GM12872 (cell line): ENCODE measurements around the gene C1orf56.

Experiments
- CTCF ChIP-seq: IDR thresholded peaks from 3 replicates; pipeline ENCODE4 v1.5.1; 2011; ENCODE audit warnings: low read depth, mild to moderate bottlenecking, low read length, moderate library complexity; ENCODE audit not compliant: insufficient read depth

C1orf56 gene

GRCh38 chr1:151048645-151049032 lies 1.1 kb downstream of the C1orf56 start:
- TF ChIP-seq CTCF, result no peak

DNA sequence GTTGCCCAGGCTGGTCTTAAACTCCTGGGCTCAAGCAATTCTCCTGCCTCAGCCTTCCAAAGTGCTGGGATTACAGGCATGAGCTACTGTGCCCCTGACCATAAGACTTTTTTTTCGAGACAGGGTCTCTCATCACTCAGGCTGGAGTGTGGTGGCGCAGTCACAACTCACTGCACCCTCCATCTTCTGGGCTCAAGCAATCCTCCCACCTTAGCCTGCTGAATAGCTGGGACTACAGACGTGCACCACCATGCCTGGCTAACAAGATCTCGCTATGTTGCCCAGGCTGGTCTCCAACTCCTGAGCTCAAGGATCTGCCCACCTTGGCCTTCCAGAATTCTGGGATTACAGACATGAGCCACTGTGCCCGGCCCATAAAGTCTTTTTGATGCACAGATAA lies 1.9 kb downstream of the C1orf56 start:
- TF ChIP-seq CTCF, result no peak

DNA sequence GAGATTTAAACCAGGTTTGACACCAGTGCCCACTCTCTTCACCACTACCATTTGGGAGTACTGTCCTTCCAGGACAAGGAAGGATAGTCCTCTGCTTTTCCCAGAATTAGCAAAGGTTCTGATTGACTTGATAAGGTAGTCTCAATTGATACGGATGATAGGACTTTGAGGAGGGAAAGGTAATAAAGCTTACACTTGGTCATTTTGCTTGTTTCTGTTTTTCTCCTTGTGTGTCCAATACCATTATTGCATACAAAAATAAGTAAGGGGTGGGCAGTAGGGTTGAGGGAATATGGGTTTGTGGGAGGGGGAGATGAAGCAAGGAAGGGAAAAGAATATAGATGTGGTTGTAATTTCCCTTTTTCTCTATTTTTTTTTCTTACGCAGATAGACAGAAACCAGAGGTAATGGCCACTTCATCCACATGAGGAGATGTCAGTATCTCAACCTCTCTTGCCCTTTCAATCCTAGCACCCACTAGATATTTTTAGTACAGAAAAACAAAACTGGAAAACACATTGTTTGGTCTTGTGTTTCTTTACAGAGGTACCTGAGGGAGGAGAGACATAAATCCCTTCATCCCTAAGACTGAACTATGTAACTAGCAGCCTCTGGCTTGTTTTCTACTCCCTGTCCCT lies 2.6 kb downstream of the C1orf56 start:
- no peak for TF ChIP-seq CTCF

GRCh38 chr1:151051356-151052009 lies 3.9 kb downstream of the C1orf56 start:
- TF ChIP-seq CTCF, result no peak

DNA sequence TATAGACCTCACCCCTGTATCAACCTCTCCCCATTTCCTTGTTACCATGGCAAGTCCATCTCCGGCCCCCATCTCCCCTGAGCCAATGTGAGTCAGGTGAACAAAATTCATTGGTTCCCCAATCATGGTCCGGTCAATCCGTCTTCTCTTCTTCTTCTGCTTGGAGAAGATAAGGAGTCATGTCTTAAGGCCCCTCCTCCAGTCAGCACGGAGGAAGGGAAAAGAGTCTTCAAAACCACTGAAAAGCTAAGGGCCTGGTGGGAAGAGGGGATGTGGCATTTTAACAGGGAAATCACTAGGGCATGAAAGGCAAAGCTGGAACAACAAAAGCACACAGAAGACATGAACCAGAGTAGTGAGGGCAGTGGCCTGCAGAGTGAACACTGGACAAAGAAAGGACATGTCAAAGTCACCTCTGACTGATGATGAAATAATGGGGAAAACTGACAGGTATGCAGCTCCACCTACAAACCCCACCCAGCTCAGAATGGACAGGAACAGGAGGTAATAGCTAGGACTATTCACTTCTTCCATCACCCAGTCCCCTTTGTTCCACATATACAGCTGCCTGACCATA lies 7.5 kb downstream of the C1orf56 start:
- no peak for TF ChIP-seq CTCF

DNA sequence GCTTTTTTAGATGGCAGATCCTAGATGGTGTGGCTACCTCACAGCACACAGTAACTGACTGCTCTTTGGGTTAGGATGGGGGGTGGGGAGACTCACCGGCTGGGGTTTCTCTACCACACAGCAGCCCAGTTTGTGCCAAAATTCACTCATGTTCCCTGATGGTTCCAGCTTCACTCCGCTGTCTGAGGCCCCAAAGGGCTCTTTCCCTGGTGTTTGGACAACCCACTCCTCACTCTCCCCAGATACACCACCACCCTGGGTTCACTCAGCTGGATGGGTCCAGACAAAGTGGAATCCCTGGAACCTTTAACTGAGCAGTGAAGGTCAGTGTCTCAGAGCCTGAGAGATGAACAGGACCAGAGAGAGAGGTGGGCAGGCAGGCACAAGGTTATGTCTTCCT lies 8.0 kb downstream of the C1orf56 start:
- no peak for TF ChIP-seq CTCF

- TF ChIP-seq CTCF, result no peak
Measured at GRCh38 chr1:151056149-151056548, 8.6 kb downstream of the C1orf56 start.
